Endothelial cell of umbilical vein (primary cell): ENCODE measurements around the gene IDI2. TPM values are rescaled to one million over a fixed set of nuclear protein-coding genes. Genes with fewer than 3 reads are reported as not detected.

Experiments
- BruUV-seq: library from RNA; stranded (reverse); fragments of 400-500 nt; replicated peaks from 2 replicates; lab custom pipeline; 2021; lab: Mats Ljungman, UMichigan
- CTCF ChIA-PET: fragments of 300-600, 350-600 bp; sonication (Branson Sonifier 250); formaldehyde crosslinking; loops from one replicate; lab custom pipeline; 2021; ENCODE audit warnings: antibody characterized with exemption, inconsistent platforms; lab: Charles Lee
- POLR2A ChIA-PET: fragments of 300-600, 350-600 bp; sonication (Branson Sonifier 250); formaldehyde crosslinking; loops from one replicate; lab custom pipeline; 2021; ENCODE audit warnings: antibody characterized with exemption, inconsistent platforms; lab: Charles Lee
- DNase-seq: peaks from one replicate; pipeline ENCODE4 v3.0.0-alpha.2; 2011; ENCODE audit warnings: low read depth, low spot score
- FAIRE-seq: peaks from 2 replicates; lab custom pipeline; 2011; peaks lifted over from hg19 to GRCh38; lab: Jason Lieb, UNC
- H2AFZ ChIP-seq: 2 replicates; pipeline ENCODE4 v1.6.0; 2012; ENCODE audit warnings: low read depth, low read length, control low read depth, inconsistent platforms
- H3K27ac ChIP-seq: 2 replicates; pipeline ENCODE4 v1.5.1; 2011; ENCODE audit warnings: low read depth, mild to moderate bottlenecking, control low read depth, low read length, moderate library complexity; ENCODE audit not compliant: insufficient read depth
- H3K27me3 ChIP-seq, 2 experiments: 2 replicates each; pipeline versions ENCODE4 v1.6.0 to v1.6.1; 2011; ENCODE audit warnings: low read length in 2 of 2, mixed read lengths in 1 of 2; ENCODE audit not compliant: control insufficient read depth in 2 of 2, insufficient read depth in 2 of 2
- H3K36me3 ChIP-seq, 2 experiments: 2 replicates in 1 of 2; 3 replicates in 1 of 2; pipeline ENCODE4 v1.5.1; 2011; ENCODE audit warnings: low read length in 2 of 2, mild to moderate bottlenecking in 1 of 2, moderate library complexity in 1 of 2; ENCODE audit not compliant: control insufficient read depth in 2 of 2, insufficient read depth in 2 of 2; ENCODE audit errors: extremely low read depth in 1 of 2
- H3K4me1 ChIP-seq: 3 replicates; pipeline ENCODE4 v1.5.1; 2011; ENCODE audit warnings: mild to moderate bottlenecking, low read length; ENCODE audit not compliant: control insufficient read depth, insufficient read depth; ENCODE audit errors: extremely low read depth
- H3K4me2 ChIP-seq: 2 replicates; pipeline ENCODE4 v1.6.1; 2011; ENCODE audit warnings: low read length, control low read depth, mixed read lengths; ENCODE audit not compliant: insufficient read depth
- H3K4me3 ChIP-seq, 3 experiments: fragments of 200-600 bp in 1 of 3; sonication (generic), shearing (Covaris generic) in 1 of 3; replicated peaks in 1 of 3; 2 replicates each; pipeline ENCODE4 v1.5.1; 2011 to 2016; ENCODE audit warnings: control low read depth in 3 of 3, low read length in 3 of 3, mild to moderate bottlenecking in 2 of 3, inconsistent platforms in 1 of 3, low read depth in 1 of 3, moderate library complexity in 1 of 3; ENCODE audit not compliant: insufficient read depth in 1 of 3
- H3K79me2 ChIP-seq: 2 replicates; pipeline ENCODE4 v1.6.0; 2012; ENCODE audit warnings: low read length, inconsistent platforms; ENCODE audit not compliant: control insufficient read depth, insufficient read depth
- H3K9ac ChIP-seq: replicated peaks from 2 replicates; pipeline ENCODE3; 2011; ENCODE audit warnings: low read length, control low read depth; ENCODE audit not compliant: insufficient read depth; ENCODE audit errors: extremely low read depth
- H3K9me1 ChIP-seq: replicated peaks from 3 replicates; pipeline ENCODE4 v1.6.0; 2011; ENCODE audit warnings: mild to moderate bottlenecking, low read length; ENCODE audit not compliant: control insufficient read depth, insufficient read depth; ENCODE audit errors: extremely low read depth
- H3K9me3 ChIP-seq: replicated peaks from 2 replicates; pipeline ENCODE4 v1.5.1; 2012; ENCODE audit warnings: low read length, inconsistent platforms; ENCODE audit not compliant: control insufficient read depth, insufficient read depth
- H4K20me1 ChIP-seq: replicated peaks from 2 replicates; pipeline ENCODE3; 2011; ENCODE audit warnings: mild to moderate bottlenecking, low read length; ENCODE audit not compliant: control insufficient read depth, insufficient read depth; ENCODE audit errors: extremely low read depth
- CTCF ChIP-seq, 2 donors: IDR thresholded peaks; 1 replicate in 1 of 2; 2 replicates in 1 of 2; pipeline ENCODE4 v1.5.1; 2011; ENCODE audit warnings: low read length in 2 of 2, mild to moderate bottlenecking in 2 of 2, moderate library complexity in 2 of 2, control low read depth in 1 of 2, inconsistent platforms in 1 of 2, low read depth in 1 of 2; ENCODE audit not compliant: insufficient read depth in 1 of 2; ENCODE audit errors: extremely low read depth in 1 of 2
- EZH2 ChIP-seq: IDR thresholded peaks from 2 replicates; pipeline ENCODE4 v1.6.1; 2012; ENCODE audit warnings: borderline replicate concordance, low read depth, mild to moderate bottlenecking, moderate library complexity, low read length, inconsistent platforms; ENCODE audit not compliant: severe bottlenecking
- FOS ChIP-seq: IDR thresholded peaks from 2 replicates; pipeline ENCODE4 v1.6.1; 2011; ENCODE audit warnings: mild to moderate bottlenecking, low read length, moderate library complexity, borderline replicate concordance; ENCODE audit not compliant: insufficient read depth
- GATA2 ChIP-seq: IDR thresholded peaks from 2 replicates; pipeline ENCODE4 v1.7.0; 2011; ENCODE audit warnings: low read depth, mild to moderate bottlenecking, moderate library complexity, mixed read lengths, low read length; ENCODE audit not compliant: insufficient read length, insufficient read depth
- JUN ChIP-seq: IDR thresholded peaks from 2 replicates; pipeline ENCODE4 v1.6.1; 2011; ENCODE audit warnings: borderline replicate concordance, low read depth; ENCODE audit not compliant: insufficient read length, insufficient read depth
- MAX ChIP-seq: IDR thresholded peaks from 2 replicates; pipeline ENCODE4 v1.6.1; 2011; ENCODE audit not compliant: insufficient read depth, insufficient read length
- MYC ChIP-seq: IDR thresholded peaks from one replicate; pipeline ENCODE4 v1.6.1; 2011; ENCODE audit warnings: mild to moderate bottlenecking, low read depth, low read length
- POLR2A ChIP-seq: IDR thresholded peaks from 2 replicates; pipeline ENCODE4 v1.6.1; 2012; ENCODE audit warnings: low read depth, mild to moderate bottlenecking, control low read depth, low read length
- POLR2AphosphoS5 ChIP-seq: IDR thresholded peaks from 2 replicates; pipeline ENCODE4 v1.6.1; 2012; ENCODE audit warnings: low read depth, mild to moderate bottlenecking, control low read depth, low read length, moderate library complexity; ENCODE audit not compliant: insufficient read depth
- dilution Hi-C: fragments of 300-500 bp; cut with MboI; formaldehyde crosslinking; loops from one replicate; pipeline ENCODE4 v1.15.0; 2019; ENCODE audit warnings: low sequenced_read_pairs; ENCODE audit not compliant: extremely low pct_ligation_motif_present
- intact Hi-C: fragments of 100-400 bp; cut with micrococcal nuclease; formaldehyde crosslinking; loops from one replicate; pipeline ENCODE4 v1.10.0; 2022
- polyA plus RNA-seq, 4 experiments: library from polyadenylated mRNA; depleted of rRNA in 3 of 4; stranded (reverse) in 3 of 4; unstranded in 1 of 4; fragments of >200 nt; gene quantifications; 2 replicates each; pipeline versions ENCODE4 v1.2.1 to v1.2.3, GENCODE V29; 2011 to 2012; ENCODE audit warnings: missing spikeins in 1 of 4
- total RNA-seq: library from RNA; stranded (reverse); gene quantifications from 2 replicates; pipeline ENCODE4 v1.2.3, GENCODE V29; 2021

IDI2 gene
- total and polyA plus RNA-seq, 2 donors (not counting 3 experiments of a cell fraction or from before 2014, with no cell fraction given) = not detected

- dilution Hi-C loops = no loop called here
- Histone ChIP-seq H3K4me3 (no peak overlapping the region), H4K20me1 (no peaks in the 10 kb centered on the region), H3K9me1 (no peaks in the 10 kb centered on the region), H3K27ac (no peak overlapping the region), H2AFZ (no peak overlapping the region), H3K9me3 (no peaks in the 10 kb centered on the region), H3K4me1 (no peaks in the 10 kb centered on the region), H3K79me2 (no peaks in the 10 kb centered on the region), H3K27me3 (peaks cover 16 to 21% of the 10 kb centered on the region in 2 experiments), H3K9ac (no peak overlapping the region), H3K36me3 (no peaks in the 10 kb centered on the region), H3K4me2 (no peak overlapping the region)
- CTCF ChIA-PET = interaction anchor here (1.3 to 1.4 kb wide), 3 partner anchors 9 to 17 kb away, joined by 3 to 5 read pairs (median 3); partner anchors contain the start of gene GTPBP4
- POLR2A ChIA-PET = no interaction called here
- intact Hi-C loops = no loop called here
- DNase-seq (peak; percentile 32), FAIRE-seq (no peak)
- TF ChIP-seq POLR2A = no peak
- TF ChIP-seq CTCF (IDR thresholded peaks at IDR 0.05; ENCODE audit: extremely low read depth in 1 of 2, insufficient read depth in 1 of 2, low read depth in 1 of 2, low read length in 2 of 2) = no peak
- TF ChIP-seq EZH2 = no peak
- TF ChIP-seq MYC = no peak
- no peak for TF ChIP-seq GATA2
- TF ChIP-seq MAX = no peak
- no peak for TF ChIP-seq FOS
- TF ChIP-seq POLR2AphosphoS5 = no peak
- TF ChIP-seq JUN = no peak
- BruUV-seq = no TSS peak
Measured at GRCh38 chr10:970311-971149, 55.1 kb downstream of the IDI2 start.
